Naive thymus-derived CD4-positive, alpha-beta T cell (primary cell): ENCODE results near the gene FOXC2. TPM values are rescaled to one million over a fixed set of nuclear protein-coding genes. Genes with fewer than 3 reads are reported as not detected.

Experiments used
- ATAC-seq: fragments of 150-1000 bp; cut with Tn5 transposase; 2 replicates; pipeline ENCODE4 v1.10.0; 2021; ENCODE audit warnings: mild to moderate bottlenecking, moderate library complexity
- CTCF ChIA-PET: fragments of 350-600 bp; sonication (Branson Sonifier 250); formaldehyde crosslinking; loops from one replicate; lab custom pipeline; 2021; ENCODE audit warnings: antibody characterized with exemption; lab: Charles Lee
- POLR2A ChIA-PET: fragments of 350-600 bp; sonication (Branson Sonifier 250); formaldehyde crosslinking; loops from one replicate; lab custom pipeline; 2021; ENCODE audit warnings: antibody characterized with exemption, inconsistent platforms; lab: Charles Lee
- DNase-seq, 9 donors: peaks; one replicate each; pipeline versions ENCODE4 v3.0.0 to v3.0.0-alpha.2; 2020 to 2022; ENCODE audit warnings: mixed read lengths in 1 of 9
- H3K27ac ChIP-seq: one replicate; pipeline ENCODE4 v1.7.0; 2013; ENCODE audit warnings: mild to moderate bottlenecking, low read depth, low read length, moderate library complexity
- H3K27me3 ChIP-seq, 2 donors: one replicate each; pipeline ENCODE4 v1.7.0; 2013; ENCODE audit warnings: low read length in 2 of 2, mild to moderate bottlenecking in 2 of 2, moderate library complexity in 2 of 2; ENCODE audit not compliant: control insufficient read depth in 2 of 2, insufficient read depth in 2 of 2
- H3K36me3 ChIP-seq, 3 experiments: 1 replicate in 2 of 3; 2 replicates in 1 of 3; pipeline ENCODE4 v1.7.0; 2013; ENCODE audit warnings: low read length in 3 of 3, mild to moderate bottlenecking in 3 of 3, moderate library complexity in 1 of 3; ENCODE audit not compliant: insufficient read depth in 3 of 3, control insufficient read depth in 2 of 3
- H3K4me1 ChIP-seq, 2 donors: one replicate each; pipeline ENCODE4 v1.7.0; 2013; ENCODE audit warnings: low read length in 2 of 2, mild to moderate bottlenecking in 2 of 2, moderate library complexity in 1 of 2; ENCODE audit not compliant: control insufficient read depth in 2 of 2, insufficient read depth in 2 of 2
- H3K4me3 ChIP-seq: 2 replicates; pipeline ENCODE4 v1.7.0; 2013; ENCODE audit warnings: mild to moderate bottlenecking, low read length
- H3K9me3 ChIP-seq, 3 experiments: 1 replicate in 2 of 3; 2 replicates in 1 of 3; pipeline ENCODE4 v1.7.0; 2013; ENCODE audit warnings: low read length in 3 of 3; ENCODE audit not compliant: control insufficient read depth in 2 of 3
- H3K27ac Mint-ChIP-seq, 9 donors: one replicate each; pipeline ENCODE4 v1.8.0; 2020 to 2022; ENCODE audit warnings: mixed read lengths in 9 of 9, mild to moderate bottlenecking in 8 of 9, moderate library complexity in 5 of 9, inconsistent platforms in 2 of 9
- H3K27me3 Mint-ChIP-seq, 5 donors: one replicate each; pipeline ENCODE4 v1.8.0; 2021 to 2022; ENCODE audit warnings: mixed read lengths in 5 of 5, mild to moderate bottlenecking in 1 of 5
- H3K36me3 Mint-ChIP-seq, 5 donors: one replicate each; pipeline ENCODE4 v1.8.0; 2020 to 2022; ENCODE audit warnings: mixed read lengths in 5 of 5, mild to moderate bottlenecking in 3 of 5, inconsistent platforms in 1 of 5
- H3K4me1 Mint-ChIP-seq, 7 donors: one replicate each; pipeline ENCODE4 v1.8.0; 2020 to 2022; ENCODE audit warnings: mixed read lengths in 7 of 7, mild to moderate bottlenecking in 3 of 7, inconsistent platforms in 1 of 7
- H3K4me3 Mint-ChIP-seq, 10 donors: one replicate each; pipeline ENCODE4 v1.8.0; 2020 to 2022; ENCODE audit warnings: mild to moderate bottlenecking in 10 of 10, mixed read lengths in 10 of 10, moderate library complexity in 6 of 10, inconsistent platforms in 2 of 10
- H3K9me3 Mint-ChIP-seq, 11 donors: one replicate each; pipeline ENCODE4 v1.8.0; 2020 to 2022; ENCODE audit warnings: mixed read lengths in 11 of 11, mild to moderate bottlenecking in 4 of 11, inconsistent platforms in 1 of 11, moderate library complexity in 1 of 11
- intact Hi-C, 2 donors: fragments of 100-400 bp; cut with micrococcal nuclease; formaldehyde crosslinking; loops; one replicate each; pipeline ENCODE4 v1.15.1; 2023
- polyA plus RNA-seq, 2 donors: library from polyadenylated mRNA; unstranded; fragments of 300-500 nt; fragmentation: Illumina TruSeq; gene quantifications; one replicate each; pipeline ENCODE4 v1.2.3, GENCODE V29; 2021
- total RNA-seq, 6 experiments: library from RNA in 5 of 6; stranded (reverse) in 5 of 6; gene quantifications; 1 replicate in 5 of 6; 2 replicates in 1 of 6; pipeline ENCODE4 v1.2.3 and lab custom pipeline; 2021 to 2026

Gene FOXC2
- total and polyA plus RNA-seq, 7 experiments from 2014 or later: not detected

- Histone ChIP-seq H3K36me3 (peaks cover 10 to 67% (median 16%) of the 10 kb centered on the region in 3 experiments), H3K4me1 (no peaks in the 10 kb centered on the region), H3K27ac (no peak overlapping the region), H3K4me3 (no peak overlapping the region), H3K9me3 (no peaks in the 10 kb centered on the region), H3K27me3 (no peaks in the 10 kb centered on the region)
- intact Hi-C loops: no loop called here
- no peaks in the 10 kb centered on the region for H3K9me3 Mint-ChIP-seq
- peaks cover 2 to 56% (median 20%) of the 10 kb centered on the region in 5 donors for H3K36me3 Mint-ChIP-seq
- CTCF ChIA-PET: no interaction called here
- H3K27me3 Mint-ChIP-seq: no peaks in the 10 kb centered on the region
- no peaks in the 10 kb centered on the region for H3K4me1 Mint-ChIP-seq
- DNase-seq (no peak), ATAC-seq (no peak)
- POLR2A ChIA-PET: no interaction called here
- H3K4me3 Mint-ChIP-seq: no peak overlapping the region
- H3K27ac Mint-ChIP-seq: no peak overlapping the region
These were observed 29.1 kb upstream of the FOXC2 start for GRCh38 chr16:86537486-86537885.

DNA sequence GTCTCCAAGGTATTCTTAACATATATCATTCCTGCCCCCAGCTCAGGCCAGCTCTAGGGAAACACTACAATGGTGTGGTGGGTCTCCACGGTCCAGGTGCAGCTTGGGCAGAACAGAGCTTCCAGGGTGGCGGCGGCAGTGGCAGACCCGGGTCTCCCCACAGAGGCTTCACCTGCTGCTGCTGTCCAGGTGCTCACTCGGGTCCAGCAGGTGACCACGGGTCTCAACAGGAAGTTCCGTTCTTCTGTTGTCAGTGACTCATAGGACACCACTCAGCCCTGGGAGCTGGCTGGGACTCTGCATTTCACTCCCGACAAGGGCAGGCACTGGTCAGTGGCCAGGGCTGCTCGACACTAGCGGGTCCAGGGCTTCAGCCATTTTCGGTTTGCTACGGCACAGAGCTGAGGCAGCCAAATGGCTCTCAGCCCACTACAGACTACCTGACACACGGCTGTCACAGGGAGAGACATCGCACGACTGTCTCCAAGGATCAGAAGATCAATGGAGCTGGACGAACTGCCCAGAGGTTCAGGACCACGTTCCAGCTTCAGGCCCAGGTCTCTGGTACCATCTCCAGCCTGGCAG lies 28.3 kb upstream of the FOXC2 start:
- no peak overlapping the region for H3K4me3 ChIP-seq
- H3K4me3 Mint-ChIP-seq: no peak overlapping the region
- H3K9me3 Mint-ChIP-seq: no peaks in the 10 kb centered on the region
- H3K27me3 Mint-ChIP-seq: no peaks in the 10 kb centered on the region
- no peak overlapping the region for H3K27ac Mint-ChIP-seq
- H3K36me3 Mint-ChIP-seq: peaks cover 2 to 57% (median 22%) of the 10 kb centered on the region in 5 donors
- peaks cover 0 to 3% (median 0%) of the 10 kb centered on the region in 7 donors for H3K4me1 Mint-ChIP-seq
- ChIA-PET POLR2A (no interaction called here), CTCF (no interaction called here)
- H3K27me3 ChIP-seq: no peaks in the 10 kb centered on the region
- intact Hi-C loops: no loop called here
- no peak overlapping the region for H3K27ac ChIP-seq
- no peaks in the 10 kb centered on the region for H3K4me1 ChIP-seq
- ATAC-seq (no peak), DNase-seq (no peak)
- peaks cover 10 to 71% (median 11%) of the 10 kb centered on the region in 3 experiments for H3K36me3 ChIP-seq
- no peaks in the 10 kb centered on the region for H3K9me3 ChIP-seq

DNA sequence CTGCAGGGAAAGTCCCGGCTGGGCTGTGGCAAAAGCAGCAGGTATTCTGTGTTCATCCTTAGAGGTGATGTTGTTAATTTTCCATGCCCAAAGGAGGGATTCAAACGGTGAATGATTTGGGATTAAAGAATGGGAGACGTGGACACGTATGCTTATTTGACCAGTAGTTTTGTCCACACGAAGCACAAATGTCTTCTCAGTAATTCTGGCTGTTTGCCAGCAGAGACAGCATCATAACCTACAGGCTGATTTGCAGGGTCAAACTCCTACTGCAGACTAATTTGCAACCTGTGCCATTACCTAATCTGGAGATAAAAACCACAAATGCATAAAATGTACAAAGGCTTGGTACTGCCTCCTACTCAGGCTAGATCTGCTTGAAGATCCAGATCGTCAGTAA lies 25.7 kb upstream of the FOXC2 start:
- DNase-seq (no peak), ATAC-seq (no peak)
- no peak overlapping the region for H3K27ac Mint-ChIP-seq
- Histone ChIP-seq H3K9me3 (no peaks in the 10 kb centered on the region), H3K27me3 (no peaks in the 10 kb centered on the region), H3K4me3 (no peak overlapping the region), H3K4me1 (no peaks in the 10 kb centered on the region), H3K36me3 (peaks cover 10 to 78% (median 15%) of the 10 kb centered on the region in 3 experiments), H3K27ac (no peak overlapping the region)
- ChIA-PET POLR2A (interaction anchor here (0.7 kb wide), 1 partner anchor 13 kb away, joined by 4 read pairs; no protein-coding TSS in a partner anchor), CTCF (interaction anchor here (0.6 kb wide), 1 partner anchor 1162 kb away, joined by 3 read pairs; no protein-coding TSS in a partner anchor)
- H3K4me3 Mint-ChIP-seq: no peak overlapping the region
- peaks cover 5 to 71% (median 30%) of the 10 kb centered on the region in 5 donors for H3K36me3 Mint-ChIP-seq
- no peaks in the 10 kb centered on the region for H3K27me3 Mint-ChIP-seq
- intact Hi-C loops: no loop called here
- no peaks in the 10 kb centered on the region for H3K9me3 Mint-ChIP-seq
- H3K4me1 Mint-ChIP-seq: peaks cover 0 to 9% (median 0%) of the 10 kb centered on the region in 7 donors

GRCh38 chr16:86541560-86541959 lies 25.1 kb upstream of the FOXC2 start:
- Mint-ChIP-seq H3K27me3 (no peaks in the 10 kb centered on the region), H3K9me3 (no peaks in the 10 kb centered on the region), H3K36me3 (peaks cover 5 to 75% (median 32%) of the 10 kb centered on the region in 5 donors), H3K4me1 (peaks cover 0 to 9% (median 0%) of the 10 kb centered on the region in 7 donors), H3K27ac (no peak overlapping the region), H3K4me3 (no peak overlapping the region)
- peaks cover 10 to 85% (median 15%) of the 10 kb centered on the region in 3 experiments for H3K36me3 ChIP-seq
- no peak overlapping the region for H3K27ac ChIP-seq
- no peaks in the 10 kb centered on the region for H3K4me1 ChIP-seq
- POLR2A ChIA-PET: interaction anchor here (0.7 kb wide), 1 partner anchor 12 kb away, joined by 4 read pairs; no protein-coding TSS in a partner anchor
- CTCF ChIA-PET: interaction anchor here (0.6 kb wide), 1 partner anchor 1162 kb away, joined by 3 read pairs; no protein-coding TSS in a partner anchor
- intact Hi-C loops: no loop called here
- no peaks in the 10 kb centered on the region for H3K9me3 ChIP-seq
- ATAC-seq (no peak), DNase-seq (no peak)
- no peaks in the 10 kb centered on the region for H3K27me3 ChIP-seq
- H3K4me3 ChIP-seq: no peak overlapping the region

- Histone ChIP-seq H3K4me3 (no peak overlapping the region), H3K9me3 (no peaks in the 10 kb centered on the region), H3K4me1 (no peaks in the 10 kb centered on the region), H3K27ac (no peak overlapping the region), H3K36me3 (peaks cover 7 to 85% (median 10%) of the 10 kb centered on the region in 3 experiments), H3K27me3 (no peaks in the 10 kb centered on the region)
- intact Hi-C loops: no loop called here
- no peak for ATAC-seq
- ChIA-PET CTCF (no interaction called here), POLR2A (no interaction called here)
- Mint-ChIP-seq H3K27me3 (no peaks in the 10 kb centered on the region), H3K4me3 (no peak overlapping the region), H3K36me3 (peaks cover 5 to 76% (median 30%) of the 10 kb centered on the region in 5 donors), H3K4me1 (peaks cover 0 to 9% (median 0%) of the 10 kb centered on the region in 7 donors), H3K27ac (no peak overlapping the region), H3K9me3 (no peaks in the 10 kb centered on the region)
- no peak for DNase-seq
These were observed 23.6 kb upstream of the FOXC2 start for GRCh38 chr16:86542756-86543750.

- Histone ChIP-seq H3K4me1 (no peaks in the 10 kb centered on the region), H3K36me3 (peaks cover 0 to 83% (median 7%) of the 10 kb centered on the region in 3 experiments), H3K4me3 (no peak overlapping the region), H3K27ac (no peak overlapping the region), H3K27me3 (no peaks in the 10 kb centered on the region), H3K9me3 (no peaks in the 10 kb centered on the region)
- Mint-ChIP-seq H3K9me3 (no peaks in the 10 kb centered on the region), H3K4me1 (peaks cover 0 to 9% (median 0%) of the 10 kb centered on the region in 7 donors), H3K27ac (no peak overlapping the region), H3K27me3 (no peaks in the 10 kb centered on the region), H3K4me3 (no peak overlapping the region), H3K36me3 (peaks cover 3 to 58% (median 31%) of the 10 kb centered on the region in 5 donors)
- ChIA-PET CTCF (no interaction called here), POLR2A (no interaction called here)
- no peak for DNase-seq
- ATAC-seq: no peak
- intact Hi-C loops: no loop called here
These were observed 21.1 kb upstream of the FOXC2 start for GRCh38 chr16:86545481-86545880.
